ENCODE measurements around the gene INSL6. TPM values are rescaled to one million over a fixed set of nuclear protein-coding genes. Genes with fewer than 3 reads are reported as not detected.

INSL6 gene
- polyA plus RNA-seq, 1 of the 3 experiments (the other 2 are of a cell fraction) = not detected

- H3K4me1 ChIP-seq (ENCODE audit: control insufficient read depth in 1 of 2, insufficient read depth in 2 of 2, low read depth in 1 of 2, low read length in 1 of 2) = no peaks in the 10 kb centered on the region
- no peak overlapping the region for H3K9ac ChIP-seq
- POLR2A ChIA-PET = no interaction called here
- H3K9me2 ChIP-seq = no peaks in the 10 kb centered on the region
- H3K4me2 ChIP-seq = no peak overlapping the region
- no peaks in the 10 kb centered on the region for H3K79me2 ChIP-seq (ENCODE audit: insufficient read depth)
- H3K27ac ChIP-seq (ENCODE audit: low read depth in 2 of 2, low read length in 1 of 2) = no peak overlapping the region
- H2AFZ ChIP-seq (ENCODE audit: low read depth) = no peak overlapping the region
- no peak overlapping the region for H3K4me3 ChIP-seq (ENCODE audit: low read depth in 2 of 2, low read length in 1 of 2)
- TF ChIP-seq SIN3A (IDR thresholded peaks at IDR 0.05; ENCODE audit: borderline replicate concordance, low read depth, low read length) (no peak), CTCF (IDR thresholded peaks at IDR 0.05) (no peak), GABPA (IDR thresholded peaks at IDR 0.05; ENCODE audit: low read depth) (no peak)
- CTCF ChIA-PET = interaction anchor here (1.8 to 3.3 kb wide), 2 partner anchors 8 to 264 kb away, joined by 8 to 20 read pairs; partner anchors contain the start of gene INSL6
- H3K9me3 ChIP-seq = no peaks in the 10 kb centered on the region
- no peaks in the 10 kb centered on the region for H3F3A ChIP-seq (replicated peaks; ENCODE audit: insufficient read depth)
- no peaks in the 10 kb centered on the region for H3K27me3 ChIP-seq (ENCODE audit: insufficient read depth)
- H3K36me3 ChIP-seq (replicated peaks in 1 of 2; ENCODE audit: control insufficient read depth in 1 of 2, insufficient read depth in 2 of 2, low read length in 1 of 2) = no peaks in the 10 kb centered on the region
- DNase-seq = no peak
- H4K20me1 ChIP-seq (ENCODE audit: insufficient read depth) = no peaks in the 10 kb centered on the region
- WGBS (ENCODE audit: low lambda C conversion rate) = 29% methylated on average over 2 of the region's 4 CpGs
Observed at GRCh38 chr9:5178126-5178805, 7.2 kb downstream of the INSL6 start.

GRCh38 chr9:5146241-5146640, 39.2 kb downstream of the INSL6 start:
- TF ChIP-seq EZH2phosphoT487 (IDR thresholded peaks at IDR 0.05; ENCODE audit: borderline replicate concordance, low read depth) (no peak), POLR2AphosphoS5 (IDR thresholded peaks at IDR 0.05; ENCODE audit: low read depth, low read length) (no peak), ELF1 (IDR thresholded peaks at IDR 0.05) (no peak), PBX3 (IDR thresholded peaks at IDR 0.05) (no peak), FOXM1 (IDR thresholded peaks at IDR 0.05; ENCODE audit: low read depth) (no peak), RFX5 (IDR thresholded peaks at IDR 0.05; ENCODE audit: low read length) (no peak), MXI1 (IDR thresholded peaks at IDR 0.05; ENCODE audit: low read depth, low read length) (no peak), FOSL2 (IDR thresholded peaks at IDR 0.05; ENCODE audit: borderline replicate concordance, low read depth) (no peak)
- ChIA-PET CTCF (interaction anchor here (1.2 to 1.5 kb wide), 2 partner anchors 17 to 454 kb away, joined by 3 to 4 read pairs; no protein-coding TSS in a partner anchor), POLR2A (no interaction called here)
- Histone ChIP-seq H4K20me1 (ENCODE audit: insufficient read depth) (no peaks in the 10 kb centered on the region), H3K9me2 (no peaks in the 10 kb centered on the region), H2AFZ (ENCODE audit: low read depth) (no peak overlapping the region), H3F3A (replicated peaks; ENCODE audit: insufficient read depth) (no peaks in the 10 kb centered on the region), H3K27me3 (ENCODE audit: insufficient read depth) (no peaks in the 10 kb centered on the region), H3K4me2 (no peak overlapping the region), H3K4me3 (ENCODE audit: low read depth in 2 of 2, low read length in 1 of 2) (no peak overlapping the region), H3K9me3 (no peaks in the 10 kb centered on the region), H3K36me3 (replicated peaks in 1 of 2; ENCODE audit: control insufficient read depth in 1 of 2, insufficient read depth in 2 of 2, low read length in 1 of 2) (peaks cover 0 to 8% of the 10 kb centered on the region in 2 experiments), H3K27ac (ENCODE audit: low read depth in 2 of 2, low read length in 1 of 2) (no peak overlapping the region), H3K4me1 (ENCODE audit: control insufficient read depth in 1 of 2, insufficient read depth in 2 of 2, low read depth in 1 of 2, low read length in 1 of 2) (no peaks in the 10 kb centered on the region), H3K9ac (no peak overlapping the region), H3K79me2 (ENCODE audit: insufficient read depth) (no peaks in the 10 kb centered on the region)
- WGBS (ENCODE audit: low lambda C conversion rate) = no CpG with 5 or more reads among the region's 1 CpG
- no peak for DNase-seq
